ENCODE results near the gene H1-8.

H1-8 gene

GRCh38 chr3:129595544-129596193 lies 52.7 kb downstream of the H1-8 start:
- no peak for DNase-seq

- no peak for DNase-seq
Measured at GRCh38 chr3:129596194-129597086, 53.5 kb downstream of the H1-8 start.

- DNase-seq = no peak
Measured at GRCh38 chr3:129597087-129597999, 54.4 kb downstream of the H1-8 start.

- DNase-seq = peak; percentile 41
Measured at GRCh38 chr3:129598000-129598381, 55.0 kb downstream of the H1-8 start.

GRCh38 chr3:129598484-129598883 lies 55.5 kb downstream of the H1-8 start:
- no peak for DNase-seq

GRCh38 chr3:129599073-129599472 lies 56.1 kb downstream of the H1-8 start:
- no peak for DNase-seq

GRCh38 chr3:129599607-129600006 lies 56.6 kb downstream of the H1-8 start:
- DNase-seq = no peak

GRCh38 chr3:129600348-129600747 lies 57.4 kb downstream of the H1-8 start:
- DNase-seq = no peak

Measured in DMS 273 treated with DMSO at 0.1 percent for 48 hours (cell line).